Mesendoderm (in vitro differentiated cells): Measurements from ENCODE around the gene TGFBR1.

ENCODE experiments used
- DNase-seq: peaks from one replicate; pipeline ENCODE4 v3.0.0; 2013
- H2AK5ac ChIP-seq: 2 replicates; pipeline ENCODE4 v1.6.1; 2013; ENCODE audit warnings: low read length, inconsistent platforms
- H2BK120ac ChIP-seq: 2 replicates; pipeline ENCODE4 v1.6.1; 2013; ENCODE audit warnings: low read depth, mild to moderate bottlenecking, low read length, moderate library complexity, mixed read lengths
- H2BK15ac ChIP-seq: replicated peaks from 2 replicates; pipeline ENCODE4 v1.6.1; 2013; ENCODE audit warnings: low read depth, mild to moderate bottlenecking, moderate library complexity
- H2BK5ac ChIP-seq: 2 replicates; pipeline ENCODE4 v1.6.1; 2013; ENCODE audit warnings: low read length, inconsistent platforms
- H3K18ac ChIP-seq: 2 replicates; pipeline ENCODE4 v1.6.1; 2013; ENCODE audit warnings: mild to moderate bottlenecking, low read length, mixed read lengths
- H3K23ac ChIP-seq: one replicate; pipeline ENCODE4 v1.6.1; 2013; ENCODE audit warnings: low read length
- H3K27ac ChIP-seq: 2 replicates; pipeline ENCODE4 v1.5.1; 2013; ENCODE audit warnings: low read depth, mild to moderate bottlenecking, inconsistent platforms, low read length, moderate library complexity
- H3K27me3 ChIP-seq: 2 replicates; pipeline ENCODE4 v1.6.1; 2013; ENCODE audit warnings: low read length, control low read depth, mild to moderate bottlenecking, inconsistent platforms; ENCODE audit not compliant: insufficient read depth, poor library complexity
- H3K36me3 ChIP-seq: 2 replicates; pipeline ENCODE4 v1.6.1; 2013; ENCODE audit warnings: low read length, inconsistent platforms; ENCODE audit not compliant: control insufficient read depth, insufficient read depth
- H3K4ac ChIP-seq: one replicate; pipeline ENCODE4 v1.6.1; 2013; ENCODE audit warnings: low read depth, mild to moderate bottlenecking, low read length, moderate library complexity
- H3K4me1 ChIP-seq: 2 replicates; pipeline ENCODE4 v1.6.1; 2013; ENCODE audit warnings: low read depth, low read length, inconsistent platforms; ENCODE audit not compliant: control insufficient read depth
- H3K4me2 ChIP-seq: 2 replicates; pipeline ENCODE4 v1.6.1; 2013; ENCODE audit warnings: low read length
- H3K4me3 ChIP-seq: 2 replicates; pipeline ENCODE4 v1.5.1; 2013; ENCODE audit warnings: mild to moderate bottlenecking, low read length
- H3K56ac ChIP-seq: one replicate; pipeline ENCODE4 v1.6.1; 2013; ENCODE audit warnings: low read length
- H3K79me1 ChIP-seq: 2 replicates; pipeline ENCODE4 v1.6.1; 2013; ENCODE audit warnings: low read length, inconsistent platforms
- H3K79me2 ChIP-seq: 2 replicates; pipeline ENCODE4 v1.6.1; 2013; ENCODE audit warnings: mild to moderate bottlenecking, low read length; ENCODE audit not compliant: control insufficient read depth, insufficient read depth
- H3K9ac ChIP-seq: 2 replicates; pipeline ENCODE4 v1.6.1; 2013; ENCODE audit warnings: low read length, inconsistent platforms
- H4K5ac ChIP-seq: one replicate; pipeline ENCODE4 v1.6.1; 2013; ENCODE audit warnings: low read length
- H4K8ac ChIP-seq: one replicate; pipeline ENCODE4 v1.6.1; 2013; ENCODE audit warnings: low read depth, mild to moderate bottlenecking, control low read depth, low read length, moderate library complexity
- WGBS: extraction: QIAGEN DNeasy Blood & Tissue Kit; methylation state at CpG from one replicate; pipeline ENCODE4 v1.1.7; 2013; ENCODE audit warnings: low lambda C conversion rate, missing lambda C conversion rate; ENCODE audit not compliant: insufficient coverage; ENCODE audit errors: extremely low coverage; 5-methylcytosine and 5-hydroxymethylcytosine counted together

The TGFBR1 gene

DNA sequence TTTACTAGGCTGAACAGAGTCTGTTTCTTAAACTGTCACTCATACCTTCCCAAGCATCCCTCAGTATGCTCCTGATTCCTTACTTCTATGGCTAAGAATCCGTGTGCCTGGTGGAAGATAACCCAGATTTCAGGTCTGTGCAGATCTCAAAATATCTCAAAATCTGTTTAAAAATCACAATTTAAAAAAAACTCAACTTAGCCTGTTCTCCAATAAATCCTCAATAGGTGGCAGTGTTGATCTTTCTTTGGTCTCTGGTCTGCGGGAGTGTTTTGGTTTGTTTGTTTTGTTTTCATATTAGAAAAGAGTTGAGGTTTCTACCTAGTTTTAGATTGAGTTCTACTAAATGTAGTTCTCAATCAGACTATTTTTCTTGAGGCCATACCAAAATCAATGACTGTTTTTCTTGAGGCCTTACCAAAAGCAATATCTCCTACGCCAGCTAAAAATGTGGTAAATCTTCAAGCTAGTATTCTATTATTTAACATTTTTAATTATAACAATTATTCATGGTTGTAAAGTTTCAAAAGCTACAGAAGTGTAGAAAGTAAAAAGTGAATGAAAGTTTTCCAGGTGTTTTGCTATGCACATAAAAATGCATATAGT is 57.9 kb downstream of the TGFBR1 start:
- no peak overlapping the region for H2BK5ac ChIP-seq
- no peak overlapping the region for H4K8ac ChIP-seq
- no peak overlapping the region for H3K18ac ChIP-seq
- no peak overlapping the region for H3K9ac ChIP-seq
- no peaks in the 10 kb centered on the region for H3K27me3 ChIP-seq
- H2BK120ac ChIP-seq: no peak overlapping the region
- no peaks in the 10 kb centered on the region for H3K4me1 ChIP-seq
- H3K79me2 ChIP-seq: no peaks in the 10 kb centered on the region
- H3K4ac ChIP-seq: no peak overlapping the region
- no peak overlapping the region for H4K5ac ChIP-seq
- H3K36me3 ChIP-seq: no peaks in the 10 kb centered on the region
- H3K4me2 ChIP-seq: no peak overlapping the region
- H3K4me3 ChIP-seq: no peak overlapping the region
- no peak overlapping the region for H3K27ac ChIP-seq
- H3K23ac ChIP-seq: no peak overlapping the region
- no CpG with 5 or more reads among the region's 3 CpGs for WGBS
- no peaks in the 10 kb centered on the region for H3K79me1 ChIP-seq
- H2BK15ac ChIP-seq: no peak overlapping the region
- peak; percentile 40 for DNase-seq
- no peak overlapping the region for H3K56ac ChIP-seq
- H2AK5ac ChIP-seq: no peak overlapping the region

DNA sequence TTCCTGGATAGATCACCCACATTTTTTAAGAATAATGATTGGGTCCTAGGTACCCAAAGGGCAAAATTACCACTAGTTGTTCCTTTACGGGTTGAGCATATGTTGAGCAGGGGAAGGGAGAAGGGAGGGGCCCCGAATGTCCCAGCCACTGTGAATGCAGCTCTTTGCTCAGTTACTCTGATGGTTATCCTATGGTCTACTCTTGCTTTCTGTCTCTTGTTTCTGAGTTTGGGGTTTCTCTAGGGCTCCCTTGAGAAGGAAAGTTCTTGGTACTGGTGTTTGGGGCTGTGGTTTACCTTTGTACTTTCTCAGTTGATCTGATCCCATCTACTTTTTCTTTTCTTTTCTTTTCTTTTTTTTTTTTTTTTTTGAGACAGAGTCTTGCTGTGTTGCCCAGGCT is 61.2 kb downstream of the TGFBR1 start:
- no CpG with 5 or more reads among the region's 2 CpGs for WGBS
- H3K4ac ChIP-seq: no peak overlapping the region

GRCh38 chr9:99167119-99167518 is 62.2 kb downstream of the TGFBR1 start:
- H3K18ac ChIP-seq: no peak overlapping the region
- H3K23ac ChIP-seq: no peak overlapping the region
- no peak overlapping the region for H2BK5ac ChIP-seq
- H3K9ac ChIP-seq: no peak overlapping the region
- no peak overlapping the region for H2BK15ac ChIP-seq
- H3K4me2 ChIP-seq: no peak overlapping the region
- H3K4ac ChIP-seq: no peak overlapping the region
- H2BK120ac ChIP-seq: no peak overlapping the region
- H4K8ac ChIP-seq: no peak overlapping the region
- H3K79me2 ChIP-seq: no peaks in the 10 kb centered on the region
- no peaks in the 10 kb centered on the region for H3K27me3 ChIP-seq
- H3K27ac ChIP-seq: no peak overlapping the region
- no peak for DNase-seq
- H3K36me3 ChIP-seq: no peaks in the 10 kb centered on the region
- H4K5ac ChIP-seq: no peak overlapping the region
- H2AK5ac ChIP-seq: no peak overlapping the region
- H3K4me1 ChIP-seq: peaks cover 7% of the 10 kb centered on the region
- no peak overlapping the region for H3K4me3 ChIP-seq
- WGBS: no CpG with 5 or more reads among the region's 4 CpGs
- no peaks in the 10 kb centered on the region for H3K79me1 ChIP-seq
- H3K56ac ChIP-seq: no peak overlapping the region

More for the DNA sequence above, 61.2 kb downstream of the TGFBR1 start:
- Histone ChIP-seq H2AK5ac (no peak overlapping the region), H2BK120ac (no peak overlapping the region), H3K56ac (no peak overlapping the region), H3K79me2 (no peaks in the 10 kb centered on the region), H3K36me3 (no peaks in the 10 kb centered on the region), H3K27ac (no peak overlapping the region), H3K4me3 (no peak overlapping the region), H3K4me1 (peaks cover 7% of the 10 kb centered on the region), H3K23ac (no peak overlapping the region), H3K27me3 (no peaks in the 10 kb centered on the region), H2BK5ac (no peak overlapping the region), H4K8ac (no peak overlapping the region), H3K79me1 (no peaks in the 10 kb centered on the region), H3K18ac (no peak overlapping the region), H3K9ac (no peak overlapping the region), H3K4me2 (no peak overlapping the region), H2BK15ac (no peak overlapping the region), H4K5ac (no peak overlapping the region)
- DNase-seq: no peak

DNA sequence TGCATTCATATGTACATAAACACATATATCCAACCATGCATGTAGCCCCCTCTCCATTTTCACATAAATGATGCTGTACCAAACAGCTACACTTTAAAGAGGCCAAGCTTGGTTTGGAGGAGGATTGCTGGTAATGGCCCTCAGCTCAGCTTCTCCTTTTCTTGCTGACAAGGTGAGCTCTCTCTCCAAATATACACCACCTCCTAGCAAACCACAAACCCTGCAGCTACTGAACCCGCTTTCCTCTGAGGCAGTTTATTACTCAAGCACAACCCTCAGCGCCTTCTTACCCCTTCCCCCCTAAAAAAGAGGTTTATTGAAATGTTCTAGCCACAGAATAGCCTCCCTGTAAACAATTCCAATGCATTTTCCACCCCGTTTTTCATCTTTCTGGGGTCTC is 62.8 kb downstream of the TGFBR1 start:
- Histone ChIP-seq H3K27ac (no peak overlapping the region), H3K79me1 (no peaks in the 10 kb centered on the region), H3K4me2 (no peak overlapping the region), H3K4me1 (peaks cover 7% of the 10 kb centered on the region), H2AK5ac (no peak overlapping the region), H4K8ac (no peak overlapping the region), H2BK15ac (no peak overlapping the region), H3K4me3 (no peak overlapping the region), H3K79me2 (no peaks in the 10 kb centered on the region), H3K4ac (no peak overlapping the region), H3K9ac (no peak overlapping the region), H2BK5ac (no peak overlapping the region), H3K23ac (no peak overlapping the region), H3K18ac (no peak overlapping the region), H3K36me3 (no peaks in the 10 kb centered on the region), H2BK120ac (no peak overlapping the region), H4K5ac (no peak overlapping the region), H3K27me3 (no peaks in the 10 kb centered on the region), H3K56ac (no peak overlapping the region)
- DNase-seq: no peak
- no CpG with 5 or more reads among the region's 3 CpGs for WGBS

DNA sequence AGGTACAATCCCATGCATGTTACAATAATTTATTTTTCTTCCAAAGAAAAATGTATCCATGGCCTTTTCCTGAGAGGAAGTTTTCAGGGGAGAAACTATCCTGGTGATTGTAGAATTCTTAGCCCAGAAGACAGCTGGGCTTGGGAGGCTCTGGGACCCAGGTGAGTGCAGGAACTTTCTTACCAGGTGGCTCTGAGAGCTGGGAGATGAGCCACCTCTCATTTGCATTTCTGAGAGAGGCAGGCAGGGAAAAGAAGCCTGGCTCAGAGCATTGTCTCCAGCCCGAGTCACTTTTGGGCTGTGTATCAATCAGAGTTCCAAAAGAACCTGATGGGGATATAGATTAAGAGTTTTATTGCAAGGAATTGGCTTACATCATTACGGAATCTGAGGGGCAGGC is 64.2 kb downstream of the TGFBR1 start:
- no peak overlapping the region for H2BK120ac ChIP-seq
- no peaks in the 10 kb centered on the region for H3K79me2 ChIP-seq
- H3K79me1 ChIP-seq: no peaks in the 10 kb centered on the region
- no peaks in the 10 kb centered on the region for H3K27me3 ChIP-seq
- peak overlapping the region; percentile 34 for H3K56ac ChIP-seq
- no peak overlapping the region for H3K27ac ChIP-seq
- H4K8ac ChIP-seq: no peak overlapping the region
- WGBS: no CpG with 5 or more reads among the region's 2 CpGs
- H3K23ac ChIP-seq: no peak overlapping the region
- peaks cover 7% of the 10 kb centered on the region for H3K4me1 ChIP-seq
- no peak overlapping the region for H3K4me2 ChIP-seq
- H2BK5ac ChIP-seq: no peak overlapping the region
- no peaks in the 10 kb centered on the region for H3K36me3 ChIP-seq
- H3K4me3 ChIP-seq: no peak overlapping the region
- H4K5ac ChIP-seq: no peak overlapping the region
- H3K18ac ChIP-seq: no peak overlapping the region
- H2BK15ac ChIP-seq: no peak overlapping the region
- no peak overlapping the region for H2AK5ac ChIP-seq
- H3K9ac ChIP-seq: no peak overlapping the region
- DNase-seq: no peak
- no peak overlapping the region for H3K4ac ChIP-seq
